Osteoblast (primary cell): Measurements from ENCODE around the gene ACTN3. TPM values are rescaled to one million over a fixed set of nuclear protein-coding genes. Genes with fewer than 3 reads are reported as not detected.
A peak's percentile ranks its signal among the peaks of the same experiment; 100 is the strongest.
"Not testable (repeated sequence)": the region's sequence is repeated elsewhere in the genome, so short reads cannot be mapped to it uniquely, and the experiment has no call there.

ENCODE experiments used
- DNase-seq: peaks from one replicate; pipeline ENCODE4 v3.0.0; 2011; ENCODE audit warnings: low spot score, mixed read lengths; ENCODE audit not compliant: insufficient read length; ENCODE audit errors: missing footprints
- H2AFZ ChIP-seq: 2 replicates; pipeline ENCODE4 v1.6.0; 2011; ENCODE audit warnings: mild to moderate bottlenecking, low read length
- H3K27ac ChIP-seq: 2 replicates; pipeline ENCODE4 v1.5.1; 2011; ENCODE audit warnings: mild to moderate bottlenecking, low read depth, low read length, moderate library complexity
- H3K27me3 ChIP-seq: 2 replicates; pipeline ENCODE4 v1.6.0; 2012; ENCODE audit warnings: mild to moderate bottlenecking, control low read depth, inconsistent platforms, low read length, moderate library complexity; ENCODE audit not compliant: insufficient read depth
- H3K36me3 ChIP-seq: 2 replicates; pipeline ENCODE4 v1.5.1; 2011; ENCODE audit warnings: mild to moderate bottlenecking, low read length, control low read depth, moderate library complexity; ENCODE audit not compliant: insufficient read depth
- H3K4me1 ChIP-seq: 2 replicates; pipeline ENCODE4 v1.5.1; 2011; ENCODE audit warnings: mild to moderate bottlenecking, low read length, control low read depth, moderate library complexity; ENCODE audit not compliant: insufficient read depth
- H3K4me2 ChIP-seq: 2 replicates; pipeline ENCODE4 v1.6.0; 2011; ENCODE audit warnings: mild to moderate bottlenecking, low read length; ENCODE audit not compliant: insufficient read depth
- H3K4me3 ChIP-seq: fragments of 200-600 bp; sonication (generic); 3 replicates; pipeline ENCODE4 v1.5.1; 2012; ENCODE audit warnings: mild to moderate bottlenecking, low read length, inconsistent platforms; ENCODE audit not compliant: insufficient read depth
- H3K79me2 ChIP-seq: 2 replicates; pipeline ENCODE4 v1.6.0; 2012; ENCODE audit warnings: mild to moderate bottlenecking, low read length, control low read depth, inconsistent platforms; ENCODE audit not compliant: insufficient read depth
- H3K9me3 ChIP-seq: 2 replicates; pipeline ENCODE4 v1.5.1; 2011; ENCODE audit warnings: low read depth, low read length, control low read depth
- H4K20me1 ChIP-seq: 2 replicates; pipeline ENCODE4 v1.6.0; 2012; ENCODE audit warnings: mild to moderate bottlenecking, low read length, control low read depth; ENCODE audit not compliant: insufficient read depth
- total RNA-seq: library from RNA; depleted of rRNA; stranded (reverse); fragments of >200 nt; gene quantifications from 2 replicates; pipeline ENCODE4 v1.2.3, GENCODE V29; 2012
- TF ChIP-seq, protein P1 (sequence below): IDR thresholded peaks from 2 replicates; pipeline ENCODE4 v1.5.1; 2011; ENCODE audit warnings: mild to moderate bottlenecking, low read depth, low read length, moderate library complexity; ENCODE audit errors: extremely low read depth

Gene ACTN3
- total RNA-seq, 1 donor = under 0.01 TPM

DNA sequence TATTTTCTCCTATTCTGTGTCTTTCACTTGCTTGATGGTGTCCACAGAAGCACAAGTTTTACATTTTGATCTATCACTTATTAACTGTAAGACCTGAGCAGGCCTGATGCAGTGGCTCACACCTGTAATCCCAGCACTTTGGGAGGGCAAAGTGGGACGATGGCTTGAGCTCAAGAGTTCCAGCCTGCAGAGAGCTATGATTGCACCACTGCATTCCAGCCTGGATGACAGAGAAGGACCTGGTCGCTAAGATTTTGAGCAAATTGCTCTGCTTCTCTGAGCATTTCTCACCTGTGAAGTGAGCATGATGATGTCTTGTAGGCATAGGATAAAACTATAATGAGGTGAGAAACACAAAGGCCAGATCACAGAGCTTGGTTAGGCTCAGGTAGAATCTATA is 39.4 kb downstream of the ACTN3 start:
- no peak overlapping the region for H2AFZ ChIP-seq
- H3K4me2 ChIP-seq = no peak overlapping the region
- TF ChIP-seq, protein P1, sequence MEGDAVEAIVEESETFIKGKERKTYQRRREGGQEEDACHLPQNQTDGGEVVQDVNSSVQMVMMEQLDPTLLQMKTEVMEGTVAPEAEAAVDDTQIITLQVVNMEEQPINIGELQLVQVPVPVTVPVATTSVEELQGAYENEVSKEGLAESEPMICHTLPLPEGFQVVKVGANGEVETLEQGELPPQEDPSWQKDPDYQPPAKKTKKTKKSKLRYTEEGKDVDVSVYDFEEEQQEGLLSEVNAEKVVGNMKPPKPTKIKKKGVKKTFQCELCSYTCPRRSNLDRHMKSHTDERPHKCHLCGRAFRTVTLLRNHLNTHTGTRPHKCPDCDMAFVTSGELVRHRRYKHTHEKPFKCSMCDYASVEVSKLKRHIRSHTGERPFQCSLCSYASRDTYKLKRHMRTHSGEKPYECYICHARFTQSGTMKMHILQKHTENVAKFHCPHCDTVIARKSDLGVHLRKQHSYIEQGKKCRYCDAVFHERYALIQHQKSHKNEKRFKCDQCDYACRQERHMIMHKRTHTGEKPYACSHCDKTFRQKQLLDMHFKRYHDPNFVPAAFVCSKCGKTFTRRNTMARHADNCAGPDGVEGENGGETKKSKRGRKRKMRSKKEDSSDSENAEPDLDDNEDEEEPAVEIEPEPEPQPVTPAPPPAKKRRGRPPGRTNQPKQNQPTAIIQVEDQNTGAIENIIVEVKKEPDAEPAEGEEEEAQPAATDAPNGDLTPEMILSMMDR = no peak
- H3K36me3 ChIP-seq = no peaks in the 10 kb centered on the region
- H3K4me1 ChIP-seq = peaks cover under 1% of the 10 kb centered on the region
- H3K27ac ChIP-seq = no peak overlapping the region
- H4K20me1 ChIP-seq = no peaks in the 10 kb centered on the region
- H3K9me3 ChIP-seq = no peaks in the 10 kb centered on the region
- no peaks in the 10 kb centered on the region for H3K79me2 ChIP-seq
- no peak for DNase-seq
- no peaks in the 10 kb centered on the region for H3K27me3 ChIP-seq
- H3K4me3 ChIP-seq = no peak overlapping the region

DNA sequence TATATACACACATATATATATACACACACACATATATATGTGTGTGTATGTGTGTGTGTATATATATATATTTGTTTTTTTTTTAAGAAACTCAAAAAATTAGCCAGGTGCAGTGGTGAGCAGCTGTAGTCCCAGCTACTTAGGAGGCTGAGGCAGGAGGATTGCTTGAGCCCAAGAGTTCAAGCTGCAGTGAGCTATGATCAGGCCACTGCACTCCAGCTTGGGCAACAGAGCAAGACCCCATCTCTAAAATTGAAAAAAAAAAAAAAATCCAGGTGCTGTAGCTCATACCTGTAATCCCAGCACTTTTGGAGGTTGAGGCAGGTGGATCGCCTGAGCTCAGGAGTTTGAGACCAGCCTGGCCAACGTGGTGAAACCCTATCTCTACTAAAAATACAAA is 42.6 kb downstream of the ACTN3 start:
- not testable (repeated sequence) for H4K20me1 ChIP-seq, H3K4me2 ChIP-seq, H3K4me1 ChIP-seq, DNase-seq, H3K4me3 ChIP-seq, H3K36me3 ChIP-seq, H3K9me3 ChIP-seq, H3K27ac ChIP-seq, H3K27me3 ChIP-seq, H2AFZ ChIP-seq
- H3K79me2 ChIP-seq = peaks cover 14% of the 10 kb centered on the region

DNA sequence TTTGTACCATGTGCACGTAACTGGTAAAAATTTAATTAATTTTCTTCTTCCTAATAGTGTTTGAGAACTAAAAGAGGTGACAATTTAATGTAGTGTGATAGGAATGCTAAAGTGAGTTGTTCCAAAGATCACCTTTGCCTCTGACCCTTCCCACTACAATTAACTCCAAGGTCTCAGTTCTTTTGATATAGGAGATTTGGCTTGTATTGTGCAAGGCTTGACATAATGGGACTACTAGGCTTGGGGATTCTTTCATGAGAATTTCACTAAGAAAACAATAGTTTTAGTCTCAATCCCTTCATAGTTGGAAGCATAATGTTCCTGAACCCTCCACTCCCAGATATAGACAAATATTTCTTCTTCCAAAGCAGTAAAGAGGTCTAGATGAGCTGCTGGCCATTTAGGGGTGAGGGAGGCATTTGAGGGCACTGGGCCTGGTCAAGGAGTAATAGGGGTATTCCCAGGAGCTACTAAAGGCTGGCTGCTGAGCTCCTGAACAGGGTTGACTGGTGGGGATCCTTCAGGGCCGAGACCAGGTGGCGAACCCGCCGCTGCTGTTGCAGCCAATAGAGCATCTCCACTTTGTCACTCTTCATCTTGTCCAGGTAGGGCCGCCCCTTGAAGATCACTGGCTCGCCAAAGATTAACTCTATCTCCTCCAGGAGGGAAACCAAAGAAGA is 43.4 kb downstream of the ACTN3 start:
- Histone ChIP-seq H3K4me2 (no peak overlapping the region), H2AFZ (no peak overlapping the region), H3K36me3 (no peaks in the 10 kb centered on the region), H4K20me1 (no peaks in the 10 kb centered on the region), H3K4me1 (peaks cover 17% of the 10 kb centered on the region), H3K27ac (no peak overlapping the region), H3K9me3 (no peaks in the 10 kb centered on the region), H3K4me3 (no peak overlapping the region), H3K79me2 (peaks cover 20% of the 10 kb centered on the region), H3K27me3 (no peaks in the 10 kb centered on the region)
- TF ChIP-seq, protein P1 = no peak
- peak; percentile 66 for DNase-seq

DNA sequence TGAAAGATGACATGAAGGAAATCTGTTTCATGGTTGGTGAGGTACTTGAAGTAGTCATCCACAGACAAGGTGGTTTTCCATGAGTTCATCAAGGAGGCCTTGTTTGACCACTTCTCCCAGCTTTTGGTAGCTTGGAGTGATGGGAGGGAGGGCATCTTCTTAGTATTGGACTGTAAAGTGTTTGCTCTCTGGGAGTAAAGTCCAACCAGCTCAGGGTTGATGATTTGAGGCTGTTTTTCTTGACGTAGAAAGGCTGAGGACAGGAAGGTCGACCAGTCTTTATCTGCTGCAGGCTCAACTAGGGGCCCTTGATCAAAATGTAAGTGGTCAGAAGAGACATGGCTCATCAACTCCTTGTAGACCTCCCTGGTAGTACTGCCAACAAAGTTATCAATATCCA is 44.5 kb downstream of the ACTN3 start:
- Histone ChIP-seq H3K36me3 (no peaks in the 10 kb centered on the region), H3K9me3 (no peaks in the 10 kb centered on the region), H3K27ac (no peak overlapping the region), H3K79me2 (peaks cover 26% of the 10 kb centered on the region), H3K4me2 (no peak overlapping the region), H2AFZ (no peak overlapping the region), H3K27me3 (no peaks in the 10 kb centered on the region), H4K20me1 (no peaks in the 10 kb centered on the region), H3K4me3 (no peak overlapping the region), H3K4me1 (peaks cover 24% of the 10 kb centered on the region)
- DNase-seq = peak; percentile 41
- TF ChIP-seq, protein P1 = no peak
